NCI-H128 (cell line): ENCODE measurements around the gene SNAPIN.

Experiments used
- DNase-seq: peaks from one replicate; lab custom pipeline; 2025; ENCODE audit not compliant: unreplicated experiment; lab: John Stamatoyannopoulos, UW

The SNAPIN gene

GRCh38 chr1:153658400-153659174, at the start of gene SNAPIN:
SNAPIN (plus strand) TSS chr1:153658703; CDS start chr1:153658744, 41 bp downstream.
- DNase-seq = peak; percentile 77

- no peak for DNase-seq
These were observed 49.5 kb upstream of the SNAPIN start for GRCh38 chr1:153608742-153609584.

GRCh38 chr1:153609585-153609907, 49.0 kb upstream of the SNAPIN start:
- no peak for DNase-seq

GRCh38 chr1:153610334-153610733, 48.2 kb upstream of the SNAPIN start:
- DNase-seq = no peak

GRCh38 chr1:153610811-153611301, 47.6 kb upstream of the SNAPIN start:
- no peak for DNase-seq

GRCh38 chr1:153611356-153611755, 47.1 kb upstream of the SNAPIN start:
- DNase-seq = no peak

- no peak for DNase-seq
These were observed 46.3 kb upstream of the SNAPIN start for GRCh38 chr1:153612111-153612754.

GRCh38 chr1:153612755-153613331, 45.7 kb upstream of the SNAPIN start, which contains the start of gene S100A16:
S100A16 (minus strand) TSS chr1:153613137; CDS start chr1:153608151, 4,986 bp downstream.
- DNase-seq = no peak

GRCh38 chr1:153613406-153613805, 45.1 kb upstream of the SNAPIN start:
- no peak for DNase-seq

GRCh38 chr1:153614189-153614900, 44.2 kb upstream of the SNAPIN start:
- DNase-seq = no peak

- no peak for DNase-seq
These were observed 43.6 kb upstream of the SNAPIN start for GRCh38 chr1:153614906-153615305.

- DNase-seq = no peak
These were observed 43.1 kb upstream of the SNAPIN start for GRCh38 chr1:153615406-153615805.

GRCh38 chr1:153616144-153616916, 42.2 kb upstream of the SNAPIN start, which contains the start of gene S100A14:
S100A14 (minus strand) TSS chr1:153616325; CDS start chr1:153615858, 467 bp downstream.
- DNase-seq = no peak

- no peak for DNase-seq
These were observed 41.6 kb upstream of the SNAPIN start for GRCh38 chr1:153616917-153617311.

- DNase-seq = no peak
These were observed 40.8 kb upstream of the SNAPIN start for GRCh38 chr1:153617663-153618062.

GRCh38 chr1:153619171-153619570, 39.3 kb upstream of the SNAPIN start:
- no peak for DNase-seq

- DNase-seq = no peak
These were observed 35.4 kb upstream of the SNAPIN start for GRCh38 chr1:153623101-153623500.

GRCh38 chr1:153624965-153625611, 33.4 kb upstream of the SNAPIN start:
- no peak for DNase-seq

- DNase-seq = no peak
These were observed 32.0 kb upstream of the SNAPIN start for GRCh38 chr1:153626477-153626903.
